ENCODE results near the gene CUEDC1.

DNA sequence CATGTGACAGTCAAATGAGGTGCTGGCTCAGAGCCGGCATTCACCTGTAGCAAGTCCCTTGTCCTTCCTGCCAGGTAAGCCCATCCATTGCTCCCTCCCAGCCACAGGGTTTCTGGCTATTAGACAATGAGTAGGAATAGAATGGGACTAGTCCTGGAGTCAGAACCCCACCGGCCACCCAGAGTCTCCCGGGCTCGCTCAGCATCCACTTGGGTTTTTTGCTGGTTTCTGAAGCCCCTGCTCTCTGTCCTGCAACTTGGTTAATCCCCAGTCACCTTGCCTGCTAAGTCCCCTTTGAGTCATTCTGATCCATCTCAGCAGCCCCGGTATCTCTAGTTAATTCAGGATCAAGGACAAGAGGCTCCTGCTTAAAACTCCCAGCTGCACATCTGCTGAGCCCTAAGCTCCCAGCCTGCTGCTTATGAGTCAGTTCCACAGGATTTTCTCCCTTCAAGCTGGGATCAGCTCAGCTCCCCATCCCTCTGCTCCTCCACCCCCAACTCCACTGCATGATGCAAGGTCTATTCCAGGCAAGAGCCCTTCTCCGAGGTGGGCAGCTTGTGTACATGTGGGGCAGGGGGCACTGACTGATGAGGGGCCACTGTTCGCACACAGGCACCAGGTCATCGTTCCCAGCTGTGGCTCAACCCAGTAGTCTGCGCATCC, 85.5 kb downstream of the CUEDC1 start:
- TF ChIP-seq, protein P1, sequence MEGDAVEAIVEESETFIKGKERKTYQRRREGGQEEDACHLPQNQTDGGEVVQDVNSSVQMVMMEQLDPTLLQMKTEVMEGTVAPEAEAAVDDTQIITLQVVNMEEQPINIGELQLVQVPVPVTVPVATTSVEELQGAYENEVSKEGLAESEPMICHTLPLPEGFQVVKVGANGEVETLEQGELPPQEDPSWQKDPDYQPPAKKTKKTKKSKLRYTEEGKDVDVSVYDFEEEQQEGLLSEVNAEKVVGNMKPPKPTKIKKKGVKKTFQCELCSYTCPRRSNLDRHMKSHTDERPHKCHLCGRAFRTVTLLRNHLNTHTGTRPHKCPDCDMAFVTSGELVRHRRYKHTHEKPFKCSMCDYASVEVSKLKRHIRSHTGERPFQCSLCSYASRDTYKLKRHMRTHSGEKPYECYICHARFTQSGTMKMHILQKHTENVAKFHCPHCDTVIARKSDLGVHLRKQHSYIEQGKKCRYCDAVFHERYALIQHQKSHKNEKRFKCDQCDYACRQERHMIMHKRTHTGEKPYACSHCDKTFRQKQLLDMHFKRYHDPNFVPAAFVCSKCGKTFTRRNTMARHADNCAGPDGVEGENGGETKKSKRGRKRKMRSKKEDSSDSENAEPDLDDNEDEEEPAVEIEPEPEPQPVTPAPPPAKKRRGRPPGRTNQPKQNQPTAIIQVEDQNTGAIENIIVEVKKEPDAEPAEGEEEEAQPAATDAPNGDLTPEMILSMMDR (IDR thresholded peaks at IDR 0.05) = no peak
- TF ChIP-seq POLR2A (IDR thresholded peaks at IDR 0.05; ENCODE audit: low read depth) (no peak), POLR2AphosphoS5 (IDR thresholded peaks at IDR 0.05) (no peak)
